HG03342 (cell line): ENCODE measurements around the gene ARMC3.
"Not testable (repeated sequence)": the region's sequence is repeated elsewhere in the genome, so short reads cannot be mapped to it uniquely, and the experiment has no call there.

ENCODE experiments used
- ATAC-seq: cut with Tn5 transposase; IDR thresholded peaks from one replicate; pipeline ENCODE4 v1.9.1; 2021; ENCODE audit warnings: mild to moderate bottlenecking, moderate library complexity; ENCODE audit not compliant: unreplicated experiment

ARMC3 gene

DNA sequence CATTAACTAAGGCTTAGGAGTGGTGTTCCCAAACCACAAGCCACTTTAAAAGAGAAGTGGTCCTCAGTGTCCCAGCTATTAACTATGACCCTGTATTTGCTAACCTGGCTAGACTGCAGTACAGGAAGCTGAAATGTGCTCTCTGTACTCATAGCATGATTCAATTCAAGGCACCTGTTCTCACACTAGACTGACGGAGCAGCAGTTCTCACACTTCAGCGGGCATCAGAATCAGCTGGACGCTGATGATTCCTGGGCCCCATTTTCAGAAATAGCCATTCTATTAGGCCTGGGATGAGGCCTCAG lies 143.0 kb downstream of the ARMC3 start:
- ATAC-seq = no peak

DNA sequence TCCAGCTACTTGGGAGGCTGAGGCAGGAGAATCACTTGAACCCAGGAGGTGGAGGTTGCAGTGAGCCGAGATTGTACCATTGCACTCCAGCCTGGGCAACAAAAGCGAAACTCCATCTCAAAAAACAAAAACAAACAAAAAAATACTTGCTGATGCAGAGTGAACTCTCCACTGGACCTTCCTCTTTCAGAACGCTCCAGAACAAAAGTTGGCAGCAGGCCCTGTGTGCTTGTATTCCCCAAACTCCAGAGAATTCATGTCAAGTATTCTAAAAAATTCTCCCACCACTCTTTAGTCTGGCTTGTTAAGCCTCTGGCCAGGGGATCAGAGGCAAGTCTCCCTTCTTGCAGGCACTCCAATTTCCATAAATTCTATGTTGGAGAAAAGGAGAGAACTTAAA lies 144.7 kb downstream of the ARMC3 start:
- not testable (repeated sequence) for ATAC-seq

DNA sequence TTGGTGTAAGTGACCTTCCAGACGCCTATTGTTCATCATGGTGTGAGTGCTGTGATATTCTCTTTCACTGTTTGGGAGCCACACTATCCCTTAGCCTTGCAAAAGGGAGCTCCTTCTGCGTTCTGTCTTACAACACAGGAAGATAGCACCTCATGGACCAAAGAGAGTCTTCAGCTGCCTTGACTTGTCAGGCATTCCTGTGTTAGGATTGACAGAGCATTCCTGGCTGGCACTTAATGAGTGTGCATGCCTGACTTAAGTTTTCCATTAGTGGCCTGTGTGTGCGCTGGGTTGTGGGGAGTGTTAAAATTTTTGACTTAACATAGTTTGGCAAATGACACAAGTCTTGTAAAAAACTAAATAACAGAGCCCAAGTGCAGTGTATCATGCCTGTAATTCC lies 145.7 kb downstream of the ARMC3 start:
- no peak for ATAC-seq

DNA sequence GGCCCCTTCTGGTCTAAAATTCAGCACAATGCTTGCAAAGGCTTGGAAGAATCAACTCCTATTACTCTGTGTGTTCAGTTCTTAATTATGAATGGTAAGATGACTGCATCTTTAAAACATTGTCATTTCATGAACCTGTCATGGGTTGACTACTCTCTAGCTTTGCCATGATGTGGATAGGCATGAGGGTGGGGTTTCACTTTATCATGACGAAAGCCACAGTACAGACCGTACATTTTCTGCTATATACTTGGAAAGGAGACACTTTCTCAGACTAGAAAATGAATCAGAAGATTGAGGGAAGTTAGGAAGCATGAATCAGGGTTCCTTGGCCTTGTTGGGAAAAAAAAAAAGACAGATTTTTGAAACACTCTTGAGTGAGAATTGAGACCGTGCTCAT lies 147.8 kb downstream of the ARMC3 start:
- ATAC-seq = no peak

DNA sequence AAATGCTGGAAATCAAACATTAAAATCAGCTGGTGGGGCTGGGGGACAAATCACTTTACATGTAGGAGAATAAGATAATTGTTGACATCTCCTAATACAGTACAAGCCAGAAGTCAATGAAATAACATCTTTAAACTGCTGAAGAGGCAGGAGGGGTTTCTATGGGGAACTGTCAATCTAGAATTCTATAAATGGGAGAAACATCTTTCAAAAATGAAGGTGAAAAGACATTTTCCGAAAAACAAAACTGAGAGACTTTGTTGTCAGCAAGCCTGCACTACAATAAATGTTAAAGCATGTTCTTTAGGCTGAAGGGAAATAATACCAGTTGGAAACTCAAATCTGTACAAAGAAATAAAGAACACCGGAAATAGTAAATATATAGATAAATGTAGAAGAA lies 150.3 kb downstream of the ARMC3 start:
- ATAC-seq = no peak

DNA sequence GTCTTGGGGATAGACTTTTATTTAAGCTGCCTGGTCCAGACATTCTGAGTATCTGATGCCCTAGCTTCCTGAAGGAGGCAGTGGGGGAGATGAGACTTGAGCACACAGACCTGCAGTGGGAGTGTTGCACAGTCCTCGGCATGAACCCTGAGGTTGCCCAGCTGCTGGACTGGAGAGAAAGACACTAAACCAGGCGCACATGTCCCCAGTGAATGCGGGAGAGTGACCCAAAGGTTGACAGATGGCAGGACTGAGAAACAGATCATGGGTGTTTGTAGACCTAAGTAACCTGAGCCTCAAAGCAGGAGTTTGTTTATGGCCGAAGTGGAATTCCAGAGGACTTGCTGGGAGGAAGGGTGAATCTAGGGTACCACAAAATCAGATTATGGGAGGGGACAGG lies 151.8 kb downstream of the ARMC3 start:
- no peak for ATAC-seq

DNA sequence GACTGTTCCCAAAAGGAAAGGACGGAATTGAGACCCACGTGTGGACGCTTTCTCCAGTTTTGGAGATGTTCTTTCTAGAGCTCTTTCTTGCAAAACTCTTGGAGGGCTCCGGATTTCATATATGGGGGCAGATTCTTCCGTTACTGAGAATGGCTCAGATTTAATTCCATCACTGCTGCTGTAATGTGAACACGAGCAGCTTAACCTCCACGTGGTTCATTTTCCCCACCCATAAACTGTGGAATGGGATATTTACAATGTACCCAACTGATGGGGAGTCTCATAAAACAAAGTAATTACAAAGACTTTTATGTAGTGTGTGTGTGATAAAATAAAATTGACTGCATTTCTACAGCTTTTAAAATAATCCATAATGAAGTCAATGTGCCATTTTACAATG lies 152.4 kb downstream of the ARMC3 start:
- no peak for ATAC-seq

DNA sequence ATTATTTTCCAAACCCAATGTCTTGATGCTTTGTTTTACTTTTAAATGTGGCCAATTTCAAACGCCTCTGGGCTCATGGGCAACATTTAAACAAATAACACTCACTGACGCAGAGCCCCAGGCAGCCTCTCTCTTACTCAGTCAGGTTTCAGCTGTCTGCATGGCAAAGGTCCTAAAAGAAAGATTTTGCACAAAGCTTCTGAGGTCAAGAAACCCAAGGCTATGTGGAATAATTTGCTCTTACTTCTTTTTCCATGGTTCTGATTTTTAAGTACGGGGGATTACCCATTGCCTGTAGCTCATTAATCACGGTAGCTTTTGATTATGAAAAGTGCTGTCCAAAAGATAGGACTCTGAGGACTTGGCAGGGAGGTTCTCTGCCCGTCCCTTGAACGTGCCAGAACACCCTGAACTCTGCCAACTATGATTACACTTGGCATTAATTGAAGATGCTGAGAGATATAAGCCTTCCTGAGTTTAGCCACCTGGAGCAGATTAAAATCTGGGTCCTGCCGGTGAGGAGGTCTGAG lies 153.4 kb downstream of the ARMC3 start:
- ATAC-seq = no peak

DNA sequence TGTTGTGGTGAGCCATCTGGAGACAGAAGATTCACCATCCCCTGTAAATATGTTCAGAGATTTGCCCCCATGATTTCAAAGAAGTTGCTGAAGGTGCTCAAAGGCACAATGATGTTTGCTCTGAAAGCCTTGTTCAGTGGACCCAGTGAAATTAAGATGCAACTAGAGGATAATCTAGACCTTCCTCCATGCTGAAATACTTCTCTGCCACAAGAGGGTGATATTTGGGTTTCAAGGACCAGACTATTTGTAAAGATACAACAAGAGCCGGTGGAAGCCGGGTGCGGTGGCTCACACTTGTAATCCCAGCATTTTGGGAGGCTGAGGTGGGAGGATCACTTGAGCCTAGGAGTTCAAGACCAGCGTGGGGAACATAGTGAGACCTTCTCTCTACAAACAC lies 154.0 kb downstream of the ARMC3 start:
- no peak for ATAC-seq
